K562 (cell line): ENCODE data around the gene ITGAL. TPM values are rescaled to one million over a fixed set of nuclear protein-coding genes. Genes with fewer than 3 reads are reported as not detected.

Experiments used
- ARID1B ChIP-seq: fragments of 450-650 bp; IDR thresholded peaks from 2 replicates; pipeline ENCODE4 v1.6.1; 2016; ENCODE audit warnings: antibody characterized with exemption, mild to moderate bottlenecking, inconsistent platforms
- CGGBP1 ChIP-seq: fragments of 250-450 bp; sonication (Bioruptor Pico); IDR thresholded peaks from 2 replicates; pipeline ENCODE4 v1.9.0; 2021; ENCODE audit warnings: mild to moderate bottlenecking
- DEAF1 ChIP-seq: fragments of 450-650 bp; formaldehyde crosslinking; IDR thresholded peaks from 2 replicates; pipeline ENCODE4 v1.4.0; 2020; ENCODE audit warnings: mild to moderate bottlenecking, moderate library complexity
- FOXP4 ChIP-seq: sonication (generic); formaldehyde crosslinking; IDR thresholded peaks from 2 replicates; pipeline ENCODE4 v1.8.0; 2022; ENCODE audit warnings: mild to moderate bottlenecking, missing genetic modification reagents, borderline replicate concordance
- HDGF ChIP-seq: fragments of 450-650 bp; IDR thresholded peaks from 2 replicates; pipeline ENCODE4 v1.6.1; 2016
- HEY1 ChIP-seq: fragments of 250-450 bp; sonication (Bioruptor Pico); IDR thresholded peaks from 2 replicates; pipeline ENCODE4 v1.5.0; 2020; ENCODE audit warnings: mild to moderate bottlenecking, moderate library complexity, borderline replicate concordance
- IRF9 ChIP-seq: fragments of 450-650 bp; IDR thresholded peaks from 2 replicates; pipeline ENCODE4 v1.6.1; 2016; ENCODE audit warnings: missing biosample characterization, missing genetic modification characterization
- MYNN ChIP-seq, 2 experiments: sonication (generic); formaldehyde crosslinking in 1 of 2; IDR thresholded peaks; 2 replicates each; pipeline versions ENCODE4 v1.5.0 to v1.6.1; 2016 to 2020; ENCODE audit warnings: antibody characterized with exemption in 1 of 2, missing genetic modification reagents in 1 of 2
- STAT5B ChIP-seq: fragments of 250-450 bp; sonication (Bioruptor Pico); IDR thresholded peaks from 2 replicates; pipeline ENCODE4 v1.8.0; 2021; ENCODE audit warnings: mild to moderate bottlenecking, inconsistent platforms
- ZBTB5 ChIP-seq: fragments of 450-650 bp; IDR thresholded peaks from 2 replicates; pipeline ENCODE4 v1.6.1; 2017; ENCODE audit warnings: antibody characterized with exemption
- ZMIZ1 ChIP-seq, 2 experiments: fragments of 150-350 bp in 1 of 2; IDR thresholded peaks; 2 replicates each; pipeline ENCODE4 v1.6.1; 2012 to 2016; ENCODE audit warnings: low read depth in 2 of 2, low read length in 2 of 2, mild to moderate bottlenecking in 1 of 2, moderate library complexity in 1 of 2
- ZNF12 ChIP-seq: sonication (generic); formaldehyde crosslinking; IDR thresholded peaks from 2 replicates; pipeline ENCODE4 v1.4.0; 2020; ENCODE audit warnings: mild to moderate bottlenecking, missing genetic modification reagents
- ZNF398 ChIP-seq: fragments of 250-450 bp; sonication (Bioruptor Pico); IDR thresholded peaks from 2 replicates; pipeline ENCODE4 v1.8.0; 2021; ENCODE audit warnings: moderate library complexity, mild to moderate bottlenecking, inconsistent platforms
- ZNF75A ChIP-seq: fragments of 450-650 bp; formaldehyde crosslinking; IDR thresholded peaks from 2 replicates; pipeline ENCODE4 v1.4.0; 2020; ENCODE audit warnings: mild to moderate bottlenecking
- ZNF77 ChIP-seq: fragments of 250-450 bp; sonication (Bioruptor Pico); IDR thresholded peaks from 2 replicates; pipeline ENCODE4 v1.5.0; 2020
- polyA plus RNA-seq, 8 experiments: library from polyadenylated mRNA; depleted of rRNA in 4 of 8; stranded (reverse) in 5 of 8; unstranded in 3 of 8; fragments of >200 nt; fragmentation: Nextera tagmentation in 2 of 8; fragmentation: Illumina TruSeq in 1 of 8; extraction: Ambion mirVana in 2 of 8; extraction: Trizol in 1 of 8; gene quantifications; 2 replicates each; pipeline versions ENCODE4 v1.2.1 to v1.2.3, GENCODE V29; 2011 to 2014; ENCODE audit warnings: inconsistent platforms in 1 of 8, missing spikeins in 1 of 8
- total RNA-seq, 7 experiments: library from RNA; depleted of rRNA in 6 of 7; stranded (reverse); fragments of >200 nt in 6 of 7; fragmentation: Illumina TruSeq in 2 of 7; extraction: Trizol in 2 of 7; gene quantifications; 2 replicates each; pipeline versions ENCODE4 v1.2.1 to v1.2.3, GENCODE V29; 2011 to 2021; ENCODE audit warnings: low replicate concordance in 1 of 7

The ITGAL gene
- total and polyA plus RNA-seq, 9 of the 15 experiments (the other 6 are each of a cell fraction or from before 2014, with no cell fraction given) = 0.01 to 0.53 TPM; not detected in 7

GRCh38 chr16:30535777-30536190 is 63.2 kb downstream of the ITGAL start (continued):
- no peak for TF ChIP-seq ZMIZ1 (IDR thresholded peaks at IDR 0.05; ENCODE audit: low read depth in 2 of 2, low read length in 2 of 2)
- TF ChIP-seq IRF9 (tag) = no peak
- peak; percentile 24; the same call in 1 of the 2 replicates for TF ChIP-seq MYNN (IDR thresholded peaks at IDR 0.05)
- no peak for TF ChIP-seq MYNN (CRISPR knock-in tag; IDR thresholded peaks at IDR 0.05)
- no peak for TF ChIP-seq CGGBP1 (CRISPR knock-in tag)
- TF ChIP-seq ZNF77 (CRISPR knock-in tag) = no peak
- peak; percentile 66; the same call in 1 of the 2 replicates for TF ChIP-seq HDGF
- peak; percentile 43; the same call in 1 of the 2 replicates for TF ChIP-seq DEAF1 (CRISPR knock-in tag)
- no peak for TF ChIP-seq STAT5B
- no peak for TF ChIP-seq ZNF12 (CRISPR knock-in tag)
- TF ChIP-seq FOXP4 = no peak; the same call in 1 of the 2 replicates
- TF ChIP-seq ARID1B = no peak
- no peak for TF ChIP-seq ZNF398 (CRISPR knock-in tag)
- TF ChIP-seq ZNF75A = no peak
- TF ChIP-seq HEY1 = no peak
- TF ChIP-seq ZBTB5 = no peak
